ENCODE results near the gene CLCN7.

DNA sequence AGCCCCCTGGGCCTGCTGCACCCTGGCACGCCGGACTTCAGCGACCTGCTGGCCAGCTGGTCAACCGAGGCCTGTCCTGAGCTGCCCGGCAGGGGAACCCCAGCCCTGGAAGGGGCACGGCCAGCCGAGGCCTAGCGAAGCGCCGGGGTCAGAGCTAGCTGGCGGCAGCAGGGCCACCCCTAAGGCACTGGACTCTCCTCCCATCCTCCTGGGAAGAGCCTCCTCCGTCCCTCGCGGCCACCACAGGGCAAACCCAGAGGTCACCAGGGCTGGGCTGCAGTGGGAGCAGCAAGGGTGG is 41.6 kb downstream of the CLCN7 start:
- TF ChIP-seq POLR2A (IDR thresholded peaks at IDR 0.05; ENCODE audit: borderline replicate concordance, extremely low read depth, insufficient read depth, insufficient read length) = no peak
- no peak for TF ChIP-seq CTCF (IDR thresholded peaks at IDR 0.05 in 2 of 3, conservative IDR thresholded peaks at IDR 0.05 in 1 of 3; ENCODE audit: borderline replicate concordance in 1 of 3, insufficient read depth in 1 of 3, low read depth in 2 of 3, low read length in 2 of 3)
- TF ChIP-seq EZH2 (IDR thresholded peaks at IDR 0.05) = no peak
- TF ChIP-seq, protein P1, sequence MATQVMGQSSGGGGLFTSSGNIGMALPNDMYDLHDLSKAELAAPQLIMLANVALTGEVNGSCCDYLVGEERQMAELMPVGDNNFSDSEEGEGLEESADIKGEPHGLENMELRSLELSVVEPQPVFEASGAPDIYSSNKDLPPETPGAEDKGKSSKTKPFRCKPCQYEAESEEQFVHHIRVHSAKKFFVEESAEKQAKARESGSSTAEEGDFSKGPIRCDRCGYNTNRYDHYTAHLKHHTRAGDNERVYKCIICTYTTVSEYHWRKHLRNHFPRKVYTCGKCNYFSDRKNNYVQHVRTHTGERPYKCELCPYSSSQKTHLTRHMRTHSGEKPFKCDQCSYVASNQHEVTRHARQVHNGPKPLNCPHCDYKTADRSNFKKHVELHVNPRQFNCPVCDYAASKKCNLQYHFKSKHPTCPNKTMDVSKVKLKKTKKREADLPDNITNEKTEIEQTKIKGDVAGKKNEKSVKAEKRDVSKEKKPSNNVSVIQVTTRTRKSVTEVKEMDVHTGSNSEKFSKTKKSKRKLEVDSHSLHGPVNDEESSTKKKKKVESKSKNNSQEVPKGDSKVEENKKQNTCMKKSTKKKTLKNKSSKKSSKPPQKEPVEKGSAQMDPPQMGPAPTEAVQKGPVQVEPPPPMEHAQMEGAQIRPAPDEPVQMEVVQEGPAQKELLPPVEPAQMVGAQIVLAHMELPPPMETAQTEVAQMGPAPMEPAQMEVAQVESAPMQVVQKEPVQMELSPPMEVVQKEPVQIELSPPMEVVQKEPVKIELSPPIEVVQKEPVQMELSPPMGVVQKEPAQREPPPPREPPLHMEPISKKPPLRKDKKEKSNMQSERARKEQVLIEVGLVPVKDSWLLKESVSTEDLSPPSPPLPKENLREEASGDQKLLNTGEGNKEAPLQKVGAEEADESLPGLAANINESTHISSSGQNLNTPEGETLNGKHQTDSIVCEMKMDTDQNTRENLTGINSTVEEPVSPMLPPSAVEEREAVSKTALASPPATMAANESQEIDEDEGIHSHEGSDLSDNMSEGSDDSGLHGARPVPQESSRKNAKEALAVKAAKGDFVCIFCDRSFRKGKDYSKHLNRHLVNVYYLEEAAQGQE (IDR thresholded peaks at IDR 0.05; ENCODE audit: low read depth) = no peak
- TF ChIP-seq, protein P2, sequence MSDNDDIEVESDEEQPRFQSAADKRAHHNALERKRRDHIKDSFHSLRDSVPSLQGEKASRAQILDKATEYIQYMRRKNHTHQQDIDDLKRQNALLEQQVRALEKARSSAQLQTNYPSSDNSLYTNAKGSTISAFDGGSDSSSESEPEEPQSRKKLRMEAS (IDR thresholded peaks at IDR 0.05) = no peak
- TF ChIP-seq POLR2AphosphoS5 (IDR thresholded peaks at IDR 0.05; ENCODE audit: low read depth, low read length) = no peak
